Right lobe of liver (tissue), 4 donors: ENCODE data around the gene P2RY1.

Source experiments
- CTCF ChIP-seq, 4 donors: fragments of 200-600 bp in 3 of 4; fragments of 450-650 bp in 1 of 4; IDR thresholded peaks; one replicate each; pipeline versions ENCODE4 v1.5.1 to v1.8.0; 2016 to 2022; ENCODE audit warnings: antibody characterized with exemption in 4 of 4, mild to moderate bottlenecking in 2 of 4
- POLR2A ChIP-seq: fragments of 450-650 bp; IDR thresholded peaks from one replicate; pipeline ENCODE4 v1.6.1; 2017; ENCODE audit warnings: antibody characterized with exemption, mild to moderate bottlenecking
- donor health status: DM: no; HTN: no; CAD: no.
- donor health status: DM: no; HTN: no; CAD: no.
- donor health status: DM: no; HTN: yes; CAD: no.

GRCh38 chr3:152833089-152833488 lies 1.8 kb upstream of the P2RY1 start:
- no peak for TF ChIP-seq CTCF (IDR thresholded peaks at IDR 0.05)
- no peak for TF ChIP-seq POLR2A
